DOHH2 (cell line): Measurements from ENCODE around the gene FBXW5.
A peak's percentile ranks its signal among the peaks of the same experiment; 100 is the strongest.

ENCODE experiments used
- H3F3A ChIP-seq: fragments of 200-600 bp; sonication (generic), shearing (Covaris generic); 2 replicates; pipeline ENCODE4 v1.6.0; 2016; ENCODE audit warnings: antibody characterized with exemption, mild to moderate bottlenecking; ENCODE audit not compliant: control insufficient read depth, insufficient read depth
- H3K27ac ChIP-seq: fragments of 200-600 bp; sonication (generic); 2 replicates; pipeline ENCODE4 v1.5.1; 2014; ENCODE audit warnings: low read depth, mild to moderate bottlenecking, low read length, moderate library complexity
- H3K27me3 ChIP-seq: fragments of 200-600 bp; sonication (generic); 2 replicates; pipeline ENCODE4 v1.6.1; 2014; ENCODE audit warnings: mild to moderate bottlenecking, low read length, mixed read lengths; ENCODE audit not compliant: control insufficient read depth
- H3K36me3 ChIP-seq: fragments of 200-600 bp; sonication (generic); 2 replicates; pipeline ENCODE4 v1.6.1; 2014; ENCODE audit warnings: mild to moderate bottlenecking, low read length, moderate library complexity, mixed read lengths; ENCODE audit not compliant: control insufficient read depth
- H3K4me1 ChIP-seq: fragments of 200-600 bp; sonication (generic); 2 replicates; pipeline ENCODE4 v1.6.1; 2014; ENCODE audit warnings: mild to moderate bottlenecking, low read length, mixed read lengths; ENCODE audit not compliant: control insufficient read depth
- H3K4me2 ChIP-seq: fragments of 200-600 bp; sonication (generic); 2 replicates; pipeline ENCODE4 v1.6.0; 2014; ENCODE audit warnings: mild to moderate bottlenecking, low read length, moderate library complexity
- H3K4me3 ChIP-seq: fragments of 200-600 bp; sonication (generic); 2 replicates; pipeline ENCODE4 v1.5.1; 2014; ENCODE audit warnings: mild to moderate bottlenecking, low read length, mixed read lengths
- H3K79me2 ChIP-seq: fragments of 200-600 bp; sonication (generic); 2 replicates; pipeline ENCODE4 v1.6.1; 2014; ENCODE audit warnings: mild to moderate bottlenecking, low read length, mixed read lengths; ENCODE audit not compliant: control insufficient read depth
- H3K9me2 ChIP-seq: fragments of 200-600 bp; sonication (generic); replicated peaks from 2 replicates; pipeline ENCODE4 v1.6.1; 2014; ENCODE audit warnings: mild to moderate bottlenecking, low read length, mixed read lengths; ENCODE audit not compliant: control insufficient read depth
- H3K9me3 ChIP-seq: fragments of 200-600 bp; sonication (generic); 2 replicates; pipeline ENCODE4 v1.6.1; 2014; ENCODE audit warnings: antibody characterized with exemption, low read length, mixed read lengths; ENCODE audit not compliant: control insufficient read depth, insufficient read depth
- H4K20me1 ChIP-seq: fragments of 200-600 bp; sonication (generic); 2 replicates; pipeline ENCODE4 v1.6.0; 2014; ENCODE audit warnings: low read depth, mild to moderate bottlenecking, antibody characterized with exemption, low read length, moderate library complexity; ENCODE audit not compliant: control insufficient read depth, insufficient read depth
- EZH2phosphoT487 ChIP-seq: fragments of 200-600 bp; sonication (generic); IDR thresholded peaks from 2 replicates; pipeline ENCODE4 v1.6.1; 2017; ENCODE audit warnings: borderline replicate concordance, mild to moderate bottlenecking, antibody characterized with exemption, low read length, moderate library complexity, mixed read lengths
- TF ChIP-seq, protein P1 (sequence below): fragments of 200-600 bp; sonication (generic); IDR thresholded peaks from one replicate; pipeline ENCODE4 v1.5.1; 2014; ENCODE audit warnings: antibody characterized with exemption, mild to moderate bottlenecking, low read depth, low read length; ENCODE audit not compliant: poor library complexity, severe bottlenecking

Gene FBXW5

DNA sequence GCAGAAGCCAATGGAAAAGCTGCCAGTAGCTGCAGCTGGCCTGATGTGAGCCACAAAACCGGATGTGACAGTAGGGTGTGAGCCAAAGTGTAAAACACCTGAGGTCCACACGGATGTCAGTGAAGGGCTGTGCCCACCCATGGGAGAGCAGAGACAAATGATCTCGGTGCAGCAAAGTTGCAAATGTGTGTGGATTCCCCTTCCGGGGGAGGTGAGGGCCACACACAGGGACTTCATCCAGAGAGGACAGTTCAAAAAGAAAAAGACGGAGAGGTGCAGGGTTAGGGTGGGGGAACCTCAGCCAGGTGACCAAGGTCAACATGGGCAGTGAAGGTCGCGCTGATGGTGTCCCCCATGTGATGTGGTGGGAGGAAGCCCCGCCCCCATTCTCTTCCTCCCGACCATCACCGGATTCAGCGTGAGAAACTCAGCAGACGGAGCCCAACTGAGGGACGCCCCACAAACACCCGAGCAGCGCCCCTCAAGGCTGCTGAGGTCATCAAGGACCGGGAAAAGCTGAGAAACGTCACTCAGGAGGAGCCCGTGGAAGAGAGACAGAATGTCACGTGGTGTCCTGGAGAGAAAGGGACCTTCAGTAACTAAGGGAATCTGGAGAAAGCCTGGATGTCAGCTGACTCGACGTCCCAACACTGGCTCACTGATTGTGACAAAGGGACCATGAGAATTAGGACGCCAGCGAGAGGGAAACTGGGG, 21.4 kb upstream of the FBXW5 start:
- no peak for TF ChIP-seq EZH2phosphoT487
- TF ChIP-seq, protein P1, sequence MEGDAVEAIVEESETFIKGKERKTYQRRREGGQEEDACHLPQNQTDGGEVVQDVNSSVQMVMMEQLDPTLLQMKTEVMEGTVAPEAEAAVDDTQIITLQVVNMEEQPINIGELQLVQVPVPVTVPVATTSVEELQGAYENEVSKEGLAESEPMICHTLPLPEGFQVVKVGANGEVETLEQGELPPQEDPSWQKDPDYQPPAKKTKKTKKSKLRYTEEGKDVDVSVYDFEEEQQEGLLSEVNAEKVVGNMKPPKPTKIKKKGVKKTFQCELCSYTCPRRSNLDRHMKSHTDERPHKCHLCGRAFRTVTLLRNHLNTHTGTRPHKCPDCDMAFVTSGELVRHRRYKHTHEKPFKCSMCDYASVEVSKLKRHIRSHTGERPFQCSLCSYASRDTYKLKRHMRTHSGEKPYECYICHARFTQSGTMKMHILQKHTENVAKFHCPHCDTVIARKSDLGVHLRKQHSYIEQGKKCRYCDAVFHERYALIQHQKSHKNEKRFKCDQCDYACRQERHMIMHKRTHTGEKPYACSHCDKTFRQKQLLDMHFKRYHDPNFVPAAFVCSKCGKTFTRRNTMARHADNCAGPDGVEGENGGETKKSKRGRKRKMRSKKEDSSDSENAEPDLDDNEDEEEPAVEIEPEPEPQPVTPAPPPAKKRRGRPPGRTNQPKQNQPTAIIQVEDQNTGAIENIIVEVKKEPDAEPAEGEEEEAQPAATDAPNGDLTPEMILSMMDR: no peak
- Histone ChIP-seq H3K4me1 (peaks cover 14% of the 10 kb centered on the region), H3K27me3 (no peaks in the 10 kb centered on the region), H3K9me2 (no peaks in the 10 kb centered on the region), H3K27ac (no peak overlapping the region), H3K4me2 (peak overlapping the region; percentile 61), H3K79me2 (no peaks in the 10 kb centered on the region), H3K4me3 (peak overlapping the region; percentile 49), H3K9me3 (no peaks in the 10 kb centered on the region), H3F3A (no peaks in the 10 kb centered on the region), H4K20me1 (no peaks in the 10 kb centered on the region), H3K36me3 (no peaks in the 10 kb centered on the region)

DNA sequence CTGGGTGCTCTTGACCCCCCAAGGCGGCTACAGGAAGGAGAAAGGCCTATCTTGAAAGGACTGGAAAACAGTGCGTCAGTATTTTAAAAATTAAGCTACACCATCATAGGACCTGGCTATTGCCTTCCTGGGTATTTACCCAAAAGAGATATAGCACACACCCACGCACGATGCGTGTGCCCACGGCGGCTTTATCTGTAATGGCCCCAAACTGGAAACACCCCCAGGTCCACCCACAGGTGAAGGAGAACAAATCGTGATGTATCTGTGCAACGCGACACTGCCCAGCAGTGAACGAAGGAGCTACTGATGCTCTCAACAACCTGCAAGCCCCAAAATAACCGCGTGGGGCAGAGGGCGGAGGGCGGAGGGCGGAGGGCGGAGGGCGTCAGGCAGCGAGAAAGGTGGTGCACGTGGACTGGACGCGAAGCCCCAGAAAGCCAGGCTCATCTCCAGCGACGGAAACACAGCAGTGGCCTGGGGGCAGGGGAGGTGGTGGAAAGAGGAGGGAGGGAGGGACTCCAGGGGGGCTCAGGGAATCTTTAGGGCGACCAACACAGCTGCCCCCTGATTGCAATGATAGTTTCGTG, 20.4 kb upstream of the FBXW5 start:
- Histone ChIP-seq H3K79me2 (no peaks in the 10 kb centered on the region), H4K20me1 (no peaks in the 10 kb centered on the region), H3K4me2 (no peak overlapping the region), H3K27me3 (no peaks in the 10 kb centered on the region), H3K9me3 (no peaks in the 10 kb centered on the region), H3K36me3 (no peaks in the 10 kb centered on the region), H3F3A (no peaks in the 10 kb centered on the region), H3K27ac (no peak overlapping the region), H3K4me3 (no peak overlapping the region), H3K4me1 (peaks cover 14% of the 10 kb centered on the region), H3K9me2 (no peaks in the 10 kb centered on the region)
- no peak for TF ChIP-seq EZH2phosphoT487
- TF ChIP-seq, protein P1: no peak

DNA sequence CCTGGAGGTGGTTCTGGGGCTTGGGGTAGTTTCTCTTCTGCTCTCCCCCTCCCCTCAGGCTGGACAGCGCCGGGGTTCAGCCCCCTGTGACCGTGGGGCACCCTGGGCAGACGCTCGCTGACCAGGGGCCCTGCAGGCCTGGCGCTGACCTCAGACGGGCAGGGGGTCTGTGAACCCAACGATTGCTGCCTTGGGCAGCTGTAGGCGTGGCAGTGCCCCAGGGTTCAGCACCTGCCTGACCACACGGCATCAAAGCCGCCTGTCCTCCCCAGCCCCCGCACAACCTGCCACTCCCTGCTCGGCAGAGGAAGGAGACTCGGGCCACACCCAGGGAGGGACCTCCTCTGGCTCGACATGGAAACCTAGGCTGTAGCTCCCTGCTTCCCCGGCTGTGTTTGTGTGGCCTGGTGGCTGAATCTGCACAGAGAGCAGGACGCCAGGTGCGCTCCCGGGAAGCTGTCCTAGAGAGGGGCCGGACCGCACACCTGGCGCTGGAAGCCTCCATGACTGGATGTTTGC, 19.7 kb upstream of the FBXW5 start:
- Histone ChIP-seq H3K79me2 (no peaks in the 10 kb centered on the region), H3K36me3 (no peaks in the 10 kb centered on the region), H3K4me3 (no peak overlapping the region), H3K4me2 (no peak overlapping the region), H3F3A (no peaks in the 10 kb centered on the region), H3K4me1 (peaks cover 14% of the 10 kb centered on the region), H3K27ac (no peak overlapping the region), H3K9me3 (no peaks in the 10 kb centered on the region), H3K9me2 (no peaks in the 10 kb centered on the region), H3K27me3 (no peaks in the 10 kb centered on the region), H4K20me1 (no peaks in the 10 kb centered on the region)
- TF ChIP-seq, protein P1: no peak
- no peak for TF ChIP-seq EZH2phosphoT487
